ENCODE results near the gene LKAAEAR1.
"Not testable (repeated sequence)": the region's sequence is repeated elsewhere in the genome, so short reads cannot be mapped to it uniquely, and the experiment has no call there.

The LKAAEAR1 gene

GRCh38 chr20:64121586-64121985 lies 37.4 kb upstream of the LKAAEAR1 start:
- no peak for TF ChIP-seq CTCF (IDR thresholded peaks at IDR 0.05; ENCODE audit: control insufficient read depth, insufficient read depth, low read depth, low read length, missing control alignments)
- DNase-seq (ENCODE audit: low read depth), result no peak
- H3K4me3 ChIP-seq (ENCODE audit: control insufficient read depth, low read depth, low read length), result no peak overlapping the region

DNA sequence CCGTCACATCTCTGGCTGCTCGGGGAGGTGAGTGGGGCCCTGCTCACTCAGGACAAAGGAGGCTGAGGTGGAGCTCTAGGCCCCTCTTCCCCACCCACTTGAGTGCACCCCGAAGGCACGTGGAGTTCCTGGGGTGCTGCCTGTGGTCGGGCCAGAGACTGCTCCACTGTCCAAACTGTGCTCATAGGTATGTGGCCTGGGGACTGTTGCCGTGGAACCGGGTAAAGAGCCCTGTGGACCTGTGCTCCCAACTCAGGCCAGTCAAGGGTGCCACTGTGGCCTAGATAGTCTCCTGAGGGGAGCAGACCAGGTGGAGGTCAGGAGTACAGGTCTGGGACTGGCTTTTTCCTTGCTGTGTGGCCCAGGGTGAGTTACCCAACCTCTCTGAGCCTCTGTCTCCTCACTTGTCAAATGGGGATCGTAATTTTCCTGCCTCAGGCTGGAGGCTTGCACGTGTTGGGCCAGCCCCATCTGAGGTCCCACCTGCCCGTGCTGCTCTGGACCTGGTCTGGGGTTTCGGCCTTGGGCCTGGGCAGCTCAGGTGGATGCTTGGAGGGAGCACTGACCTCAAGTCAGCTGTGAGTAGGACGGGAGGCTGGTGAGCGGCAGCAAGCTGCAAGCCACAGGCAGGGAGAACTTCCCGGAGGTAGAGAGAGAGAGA lies 35.6 kb upstream of the LKAAEAR1 start:
- DNase-seq (ENCODE audit: low read depth), result no peak
- no peak overlapping the region for H3K4me3 ChIP-seq (ENCODE audit: control insufficient read depth, low read depth, low read length)
- no peak for TF ChIP-seq CTCF (IDR thresholded peaks at IDR 0.05; ENCODE audit: control insufficient read depth, insufficient read depth, low read depth, low read length, missing control alignments)

GRCh38 chr20:64119301-64119680 lies 35.1 kb upstream of the LKAAEAR1 start:
- no peak for TF ChIP-seq CTCF (IDR thresholded peaks at IDR 0.05; ENCODE audit: control insufficient read depth, insufficient read depth, low read depth, low read length, missing control alignments)
- DNase-seq (ENCODE audit: low read depth), result no peak
- no peak overlapping the region for H3K4me3 ChIP-seq (ENCODE audit: control insufficient read depth, low read depth, low read length)

GRCh38 chr20:64117432-64117777 lies 33.2 kb upstream of the LKAAEAR1 start:
- not testable (repeated sequence) for DNase-seq (ENCODE audit: low read depth); H3K4me3 ChIP-seq (ENCODE audit: control insufficient read depth, low read depth, low read length)

DNA sequence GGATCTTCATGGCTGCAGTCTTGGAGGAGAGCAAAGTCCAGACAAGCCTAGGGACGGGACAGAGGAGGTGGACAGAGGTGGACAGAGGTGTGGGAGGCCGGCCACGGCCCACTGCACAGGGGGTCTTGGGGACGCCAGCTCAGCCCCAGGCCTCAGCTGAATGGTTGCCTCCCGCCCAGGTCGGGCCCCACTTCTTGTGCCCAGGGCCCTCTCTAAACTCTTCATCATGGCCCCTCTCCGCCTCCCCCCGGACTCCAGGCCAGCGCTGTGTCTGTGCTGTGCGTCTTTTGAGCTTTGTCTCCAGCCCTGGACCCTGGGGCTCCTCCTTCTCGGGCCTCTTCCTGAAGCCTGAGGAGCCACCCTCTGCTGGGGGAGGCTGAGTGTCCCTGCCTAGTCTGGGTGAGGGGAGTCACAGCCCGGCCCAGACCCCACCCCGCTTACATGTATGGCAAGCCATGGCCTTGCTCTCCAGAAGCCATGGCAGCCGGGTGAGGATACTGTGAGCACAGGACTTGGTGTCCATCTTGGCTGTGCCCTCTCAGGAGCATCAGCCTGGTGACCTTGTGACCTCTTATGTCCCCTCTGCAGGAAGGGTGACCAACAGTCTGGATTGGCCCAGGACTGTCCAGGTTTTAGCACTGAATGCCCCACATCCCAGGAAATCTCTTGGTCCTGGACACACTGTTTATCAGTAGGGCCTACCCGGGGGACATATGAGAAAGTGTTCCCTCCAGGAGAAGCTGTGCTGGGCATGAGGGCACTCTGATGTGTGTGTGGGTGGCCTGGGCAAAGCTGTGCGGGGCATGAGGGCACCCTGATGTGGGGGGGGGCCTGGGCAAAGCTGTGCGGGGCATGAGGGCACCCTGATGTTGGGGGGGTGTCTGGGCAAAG lies 32.6 kb upstream of the LKAAEAR1 start:
- H3K4me3 ChIP-seq (ENCODE audit: control insufficient read depth, low read depth, low read length), result no peak overlapping the region
- DNase-seq (ENCODE audit: low read depth), result no peak
- TF ChIP-seq CTCF (IDR thresholded peaks at IDR 0.05; ENCODE audit: control insufficient read depth, insufficient read depth, low read depth, low read length, missing control alignments), result no peak

DNA sequence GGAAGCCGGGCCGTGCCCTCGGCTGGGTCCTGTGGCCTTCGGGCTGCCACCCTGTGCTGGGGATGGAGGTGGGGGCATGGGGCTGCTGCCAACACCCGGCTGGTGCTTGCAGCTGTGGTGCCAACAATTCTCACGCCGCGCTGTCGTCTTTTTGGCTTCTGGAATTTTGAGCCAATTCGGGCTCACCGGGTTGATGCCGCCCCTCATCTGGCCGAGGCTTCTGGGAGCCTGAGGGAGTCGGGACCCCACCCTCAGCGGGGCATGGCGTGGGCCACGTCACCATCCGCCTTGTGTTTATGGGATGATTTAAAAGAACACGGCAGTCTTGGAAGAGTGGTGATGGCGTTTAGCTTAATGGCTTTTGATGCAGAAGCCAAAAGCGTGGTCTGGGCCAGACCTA lies 31.8 kb upstream of the LKAAEAR1 start:
- DNase-seq (ENCODE audit: low read depth), result no peak
- no peak overlapping the region for H3K4me3 ChIP-seq (ENCODE audit: control insufficient read depth, low read depth, low read length)
- no peak for TF ChIP-seq CTCF (IDR thresholded peaks at IDR 0.05; ENCODE audit: control insufficient read depth, insufficient read depth, low read depth, low read length, missing control alignments)

- DNase-seq (ENCODE audit: low read depth), result no peak
- TF ChIP-seq CTCF (IDR thresholded peaks at IDR 0.05; ENCODE audit: control insufficient read depth, insufficient read depth, low read depth, low read length, missing control alignments), result no peak
- H3K4me3 ChIP-seq (ENCODE audit: control insufficient read depth, low read depth, low read length), result no peak overlapping the region
Measured at GRCh38 chr20:64115171-64115911, 31.1 kb upstream of the LKAAEAR1 start.
